HG03159 (cell line): ENCODE results near the gene IRF7.

ENCODE experiments used
- ATAC-seq: cut with Tn5 transposase; IDR thresholded peaks from one replicate; pipeline ENCODE4 v1.9.1; 2021; ENCODE audit warnings: mild to moderate bottlenecking, moderate library complexity; ENCODE audit not compliant: unreplicated experiment

The IRF7 gene

GRCh38 chr11:621838-622237 lies 6.1 kb upstream of the IRF7 start:
- no peak for ATAC-seq

- ATAC-seq: no peak
Observed at GRCh38 chr11:620935-621814, 5.4 kb upstream of the IRF7 start.

GRCh38 chr11:620201-620600 lies 4.5 kb upstream of the IRF7 start:
- no peak for ATAC-seq

GRCh38 chr11:619628-620050 lies 3.9 kb upstream of the IRF7 start:
- no peak for ATAC-seq

- ATAC-seq: no peak
Observed at GRCh38 chr11:618856-619627, 3.3 kb upstream of the IRF7 start.

DNA sequence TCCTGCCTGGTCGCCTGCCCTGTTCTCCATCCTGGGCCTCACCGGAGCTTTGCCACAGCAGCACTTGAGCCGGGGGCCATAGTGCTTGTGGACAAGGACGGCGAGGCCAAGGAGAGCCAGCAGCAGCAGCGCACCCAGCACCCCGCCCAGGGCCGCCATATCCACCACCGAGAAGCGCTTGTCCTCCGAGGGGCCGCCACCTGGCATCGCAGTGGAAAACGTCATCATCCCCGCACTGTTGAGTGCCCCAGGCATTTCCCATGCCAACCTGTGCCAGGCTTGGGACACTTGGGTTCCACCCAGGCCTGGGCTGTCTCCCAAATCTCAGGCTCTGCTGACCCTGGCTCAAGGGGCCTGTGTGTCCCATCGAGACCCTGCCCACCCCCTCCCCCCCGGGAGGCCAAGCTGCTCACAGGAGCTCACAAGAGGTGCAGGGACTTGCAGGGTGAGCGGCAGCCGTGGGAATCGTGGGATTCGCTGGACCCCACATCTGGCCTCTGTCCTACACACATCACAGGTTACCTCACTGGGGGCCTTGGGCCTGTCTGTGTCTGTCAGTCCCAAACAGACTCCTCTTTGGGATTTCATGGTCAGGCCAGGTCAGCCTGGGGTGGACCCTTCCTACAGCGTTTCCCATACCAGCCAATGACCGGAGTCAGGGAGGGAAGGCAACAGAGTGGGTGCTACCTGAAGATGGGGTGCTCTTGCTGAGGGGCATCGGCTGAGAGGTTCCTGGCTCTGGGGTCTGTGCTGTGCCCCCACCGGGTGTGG lies 2.3 kb upstream of the IRF7 start:
- ATAC-seq: no peak

- no peak for ATAC-seq
Observed at GRCh38 chr11:617199-617911, 1.6 kb upstream of the IRF7 start.

DNA sequence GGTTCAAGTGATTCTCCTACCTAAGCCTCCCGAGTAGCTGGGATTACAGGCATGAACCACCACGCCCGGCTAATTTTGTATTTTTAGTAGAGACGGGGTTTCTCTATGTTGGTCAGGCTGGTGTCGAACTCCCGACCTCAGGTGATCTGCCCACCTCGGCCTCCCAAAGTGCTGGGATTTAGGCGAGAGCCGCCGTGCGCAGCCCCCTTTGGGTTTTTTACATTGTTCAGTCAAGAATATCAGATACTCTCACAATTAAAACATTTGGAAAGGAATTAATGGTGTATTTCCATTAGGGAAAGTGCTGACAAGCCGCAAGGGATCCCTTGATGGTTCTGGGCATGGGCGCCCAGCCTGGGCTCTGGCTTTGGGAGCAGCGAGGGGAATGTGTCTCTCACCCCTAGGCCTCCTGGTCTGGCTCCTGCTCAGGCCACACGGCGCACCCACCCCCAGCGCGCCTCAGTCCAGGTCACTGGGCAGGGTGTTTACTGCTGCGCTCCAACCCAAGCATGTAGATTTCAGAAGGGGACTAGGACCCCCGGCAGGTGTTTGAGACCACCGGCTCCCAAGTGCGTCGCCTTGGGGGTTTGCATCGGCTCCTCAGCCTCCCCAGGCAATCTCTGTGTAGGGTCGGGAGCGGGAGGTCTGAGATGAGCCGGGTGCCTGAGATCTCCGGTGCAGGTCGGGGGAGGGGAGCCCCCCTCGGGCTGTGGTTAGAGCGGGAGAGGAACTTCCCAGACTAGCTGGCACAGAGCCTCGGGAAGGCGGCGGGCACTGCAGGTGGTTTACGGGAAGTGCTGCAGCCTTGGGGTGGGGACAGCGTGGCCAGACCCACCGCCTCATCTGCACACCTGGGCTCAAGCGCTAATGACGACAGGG lies 809 bp upstream of the IRF7 start:
- no peak for ATAC-seq

DNA sequence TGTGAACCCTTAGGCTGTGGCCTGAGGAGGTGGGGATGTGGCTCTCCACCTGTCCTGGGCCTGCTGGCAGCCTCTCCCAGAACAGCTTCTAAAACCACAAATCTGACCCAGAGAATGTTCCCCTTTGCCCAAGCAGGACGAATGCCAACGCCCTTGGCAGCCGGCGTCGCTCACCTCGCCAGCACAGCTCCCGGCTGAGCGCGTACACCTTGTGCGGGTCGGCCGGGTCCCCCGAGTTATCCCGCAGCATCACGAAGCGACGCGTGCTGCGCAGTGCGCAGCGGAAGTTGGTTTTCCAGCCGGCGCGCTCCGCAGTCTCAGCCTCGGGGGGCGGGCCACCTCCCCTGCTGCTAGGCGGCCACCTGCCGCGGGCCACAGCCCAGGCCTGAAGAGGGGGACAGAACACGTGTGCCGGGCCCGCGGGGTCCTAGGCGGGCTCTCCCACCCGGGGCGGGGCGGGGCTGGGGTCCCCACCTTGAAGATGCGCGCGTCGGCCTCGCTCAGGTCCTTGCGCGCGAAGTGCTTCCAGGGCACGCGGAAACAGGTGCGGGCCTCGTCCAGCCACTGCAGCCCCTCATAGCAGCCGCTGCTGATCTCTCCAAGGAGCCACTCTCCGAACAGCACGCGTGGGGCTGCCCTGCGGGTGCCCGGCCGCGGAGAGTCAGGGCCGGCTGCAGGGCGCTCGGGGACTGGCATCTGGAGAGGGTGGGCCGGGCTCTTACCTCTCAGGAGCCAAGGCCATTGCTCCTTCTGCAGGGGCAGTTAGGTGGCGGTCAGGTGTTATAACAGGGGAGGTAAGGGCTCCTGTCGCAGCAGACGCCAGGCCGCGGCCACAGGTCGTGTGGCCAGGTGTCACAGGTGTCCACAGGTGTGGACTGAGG lies 887 bp downstream of the IRF7 start:
- no peak for ATAC-seq

DNA sequence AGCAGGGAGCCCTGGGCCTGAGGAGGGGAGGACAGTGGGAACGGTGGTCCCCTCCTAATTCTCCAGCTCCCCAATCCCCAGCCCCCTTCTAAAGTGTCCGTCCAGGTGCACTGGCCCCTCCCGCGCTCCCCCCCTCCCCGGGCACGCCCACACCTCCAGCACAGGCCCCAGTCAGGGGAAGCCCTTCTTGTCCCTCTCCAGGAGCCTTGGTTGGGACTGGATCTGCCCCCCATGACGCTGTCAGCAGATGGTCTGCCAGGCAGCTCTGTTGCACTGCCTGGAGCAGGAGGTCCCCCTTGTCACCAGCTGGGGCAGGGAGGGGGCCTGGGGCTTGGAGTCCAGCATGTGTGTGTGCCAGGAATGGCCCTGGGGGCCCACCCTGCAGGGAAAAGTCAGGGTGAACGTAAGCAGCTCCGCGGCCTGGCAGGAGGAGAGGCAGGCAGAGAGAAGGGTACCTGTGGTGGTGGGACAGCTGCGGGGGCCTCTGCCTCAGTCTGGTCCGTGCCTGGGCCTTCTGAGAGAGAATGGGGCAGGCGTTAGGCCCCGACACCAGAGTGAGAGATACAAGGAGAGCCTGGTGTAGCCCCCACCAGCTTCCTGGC lies 1.6 kb downstream of the IRF7 start:
- no peak for ATAC-seq

DNA sequence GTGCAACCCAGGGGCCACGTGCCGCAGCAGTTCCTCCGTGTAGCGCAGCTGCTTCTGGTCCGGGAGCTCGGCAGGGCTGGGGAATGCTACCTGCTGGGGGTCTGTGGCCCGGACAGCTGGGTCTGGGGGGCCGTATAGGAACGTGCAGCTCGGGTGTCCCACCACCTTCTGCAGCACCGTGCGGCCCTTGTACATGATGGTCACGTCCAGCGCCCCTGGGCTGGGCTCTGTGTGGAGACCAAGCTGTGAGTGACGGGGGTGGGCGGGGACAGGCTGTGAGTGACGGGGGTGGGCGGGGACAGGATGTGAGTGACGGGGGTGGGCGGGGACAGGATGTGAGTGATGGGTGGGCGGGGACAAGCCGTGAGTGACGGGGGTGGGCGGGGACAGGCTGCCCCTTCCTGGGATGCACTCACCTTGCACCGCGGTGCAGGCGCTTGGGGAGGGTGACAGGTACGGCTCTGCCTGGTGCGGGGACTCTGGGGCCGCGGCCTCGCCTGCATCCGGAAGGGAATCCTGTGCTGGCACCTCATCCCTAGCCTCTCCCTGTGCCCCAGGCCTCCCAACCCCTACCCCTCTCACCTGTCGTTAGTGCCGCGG lies 2.3 kb downstream of the IRF7 start:
- no peak for ATAC-seq

DNA sequence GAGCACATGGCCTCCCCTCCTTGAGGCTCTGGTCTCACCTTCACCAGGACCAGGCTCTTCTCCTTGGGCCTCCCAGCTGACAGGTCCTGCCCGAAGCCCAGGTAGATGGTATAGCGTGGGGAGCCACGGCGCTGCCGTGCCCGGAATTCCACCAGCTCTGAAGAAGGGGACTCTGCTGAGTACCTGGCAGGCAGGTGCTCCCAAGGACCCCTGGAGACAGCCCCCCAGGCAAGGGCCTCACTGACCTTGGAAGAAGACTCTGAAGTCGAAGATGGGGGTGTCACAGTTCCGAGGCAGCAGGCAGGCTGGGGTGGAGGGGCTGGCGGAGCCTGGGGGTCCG lies 2.8 kb downstream of the IRF7 start:
- ATAC-seq: no peak

DNA sequence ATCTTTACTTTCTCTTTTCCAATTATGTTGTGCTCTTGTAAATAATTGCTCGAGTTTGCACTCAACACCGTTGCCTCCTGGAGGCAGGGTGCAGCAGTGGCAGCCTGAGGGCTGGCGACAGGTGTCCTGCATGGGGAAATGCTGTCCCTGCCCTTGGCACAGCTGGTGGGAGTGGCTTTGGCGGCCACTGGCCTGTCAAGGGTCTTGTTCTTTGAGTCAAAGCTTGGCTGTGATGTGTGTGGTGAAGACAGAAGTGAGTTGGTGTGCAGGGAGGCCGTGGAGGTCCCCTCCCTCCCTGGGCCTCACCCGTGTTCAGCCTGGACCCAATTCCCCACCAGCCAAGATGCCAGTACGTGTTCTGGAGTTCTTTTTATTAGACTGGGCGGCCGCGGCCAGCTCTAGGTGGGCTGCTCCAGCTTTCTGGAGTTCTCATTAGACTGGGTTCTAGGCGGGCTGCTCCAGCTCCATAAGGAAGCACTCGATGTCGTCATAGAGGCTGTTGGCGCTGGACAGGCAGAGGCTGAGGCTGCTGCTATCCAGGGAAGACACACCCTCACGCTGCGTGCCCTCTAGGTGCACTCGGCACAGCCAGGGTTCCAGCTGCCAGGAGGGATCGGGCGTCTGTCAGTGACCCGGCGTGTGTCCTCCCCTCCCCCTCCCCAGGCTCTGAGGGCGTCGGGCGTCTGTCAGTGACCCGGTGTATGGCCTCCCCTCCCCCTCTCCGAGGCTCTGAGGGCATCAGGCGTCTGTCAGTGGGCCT lies 3.4 kb downstream of the IRF7 start:
- ATAC-seq: no peak

DNA sequence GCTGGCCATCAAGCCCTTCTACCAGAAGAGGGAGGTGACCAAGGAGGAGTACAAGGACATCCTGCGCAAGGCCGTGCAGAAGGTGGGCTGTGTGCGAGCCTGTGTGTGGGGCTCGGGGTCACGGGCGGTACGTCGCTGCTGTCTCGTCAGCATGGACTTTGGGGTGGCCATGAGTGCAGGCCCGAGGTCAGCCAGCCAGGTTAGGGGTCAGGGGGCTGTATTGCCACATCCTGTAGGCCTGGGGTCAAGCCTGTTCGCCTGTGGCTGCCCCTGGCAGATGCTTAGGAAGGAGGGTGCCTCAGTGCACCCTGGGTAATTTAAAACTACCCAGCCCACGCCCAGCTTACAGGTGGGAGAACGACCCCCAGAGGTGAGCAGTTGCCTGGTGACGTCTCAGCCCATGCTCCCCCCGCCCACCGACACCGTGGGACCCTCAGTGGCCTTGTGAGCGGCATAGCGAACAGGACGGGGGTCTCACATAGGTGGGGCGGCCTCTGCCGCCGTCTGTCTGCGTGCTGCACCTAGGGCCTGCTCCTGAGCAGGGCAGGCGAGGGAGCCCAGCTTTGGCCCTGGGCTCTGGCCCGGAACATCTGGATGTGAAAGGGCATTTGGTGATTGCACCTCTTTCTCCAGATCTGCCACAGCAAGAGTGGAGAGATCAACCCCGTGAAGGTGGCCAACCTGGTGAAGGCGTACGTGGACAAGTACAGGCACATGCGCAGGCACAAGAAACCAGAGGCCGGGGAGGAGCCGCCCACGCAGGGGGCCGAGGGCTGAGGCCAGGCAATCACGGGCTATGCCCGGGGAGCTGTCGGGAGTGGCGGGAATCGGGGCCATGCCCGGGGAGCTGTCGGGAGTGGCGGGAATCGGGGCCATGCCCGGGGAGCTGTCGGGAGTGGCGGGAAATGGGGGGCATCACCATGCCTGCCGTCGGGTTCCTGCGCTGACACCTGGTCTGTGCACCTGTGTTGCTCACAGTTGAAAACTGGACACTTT lies 4.5 kb downstream of the IRF7 start:
- ATAC-seq: no peak

GRCh38 chr11:610146-610801 lies 5.5 kb downstream of the IRF7 start:
- no peak for ATAC-seq

DNA sequence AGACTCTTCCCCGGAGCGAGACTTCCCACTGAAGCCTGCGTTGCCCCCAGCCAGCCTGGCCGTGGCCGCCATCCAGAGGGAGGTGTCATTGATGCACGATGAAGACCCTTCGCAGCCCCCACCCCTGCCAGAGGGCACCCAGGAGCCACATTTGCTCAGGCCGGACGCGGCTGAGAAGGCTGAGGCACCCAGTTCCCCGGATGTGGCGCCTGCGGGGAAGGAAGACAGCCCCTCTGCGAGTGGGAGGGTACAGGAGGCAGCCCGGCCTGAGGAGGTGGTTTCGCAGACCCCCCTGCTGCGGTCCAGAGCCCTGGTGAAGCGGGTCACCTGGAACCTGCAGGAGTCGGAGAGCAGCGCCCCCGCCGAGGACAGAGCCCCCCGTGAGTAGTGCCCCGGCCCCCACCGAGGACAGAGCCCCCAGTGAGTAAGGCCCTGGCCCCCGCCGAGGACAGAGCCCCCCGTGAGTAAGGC lies 6.4 kb downstream of the IRF7 start:
- no peak for ATAC-seq
